Activated effector memory CD4-positive, alpha-beta T cell treated with Interleukin-2 at 50 U/mL for 16 hours (primary cell): ENCODE data around the gene TUBA4B.
"Not testable (repeated sequence)": the region's sequence is repeated elsewhere in the genome, so short reads cannot be mapped to it uniquely, and the experiment has no call there.

Experiments used
- DNase-seq: peaks from one replicate; pipeline ENCODE4 v3.0.0-alpha.2; 2020

TUBA4B gene

DNA sequence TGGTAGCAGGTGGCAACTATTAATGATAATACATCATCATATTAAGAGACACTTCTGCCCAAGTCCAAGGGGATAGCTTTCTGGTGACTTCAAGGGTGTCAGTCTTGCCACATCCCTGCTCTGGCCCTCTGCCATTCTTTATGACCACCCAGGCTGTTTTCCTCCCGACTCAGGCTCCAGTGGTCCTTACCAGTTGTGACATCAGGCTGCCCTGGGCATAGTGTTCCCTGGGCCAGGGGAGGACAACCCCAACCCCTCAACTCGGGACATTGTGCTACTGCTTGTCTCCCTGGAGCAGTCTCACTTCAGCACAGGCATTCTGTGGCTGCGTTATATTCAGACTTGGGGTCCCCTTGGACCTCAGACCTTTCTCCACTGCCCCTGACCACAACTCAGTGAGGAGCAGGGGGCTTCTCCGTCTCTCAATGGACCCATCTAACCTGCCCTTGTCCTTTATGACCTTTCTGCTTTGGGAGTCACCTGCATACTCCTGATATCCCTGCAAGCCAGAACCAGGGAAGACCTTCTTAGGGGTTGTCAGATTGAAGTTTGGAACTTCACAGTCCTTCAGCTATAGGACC is 39.0 kb downstream of the TUBA4B start:
- no peak for DNase-seq

DNA sequence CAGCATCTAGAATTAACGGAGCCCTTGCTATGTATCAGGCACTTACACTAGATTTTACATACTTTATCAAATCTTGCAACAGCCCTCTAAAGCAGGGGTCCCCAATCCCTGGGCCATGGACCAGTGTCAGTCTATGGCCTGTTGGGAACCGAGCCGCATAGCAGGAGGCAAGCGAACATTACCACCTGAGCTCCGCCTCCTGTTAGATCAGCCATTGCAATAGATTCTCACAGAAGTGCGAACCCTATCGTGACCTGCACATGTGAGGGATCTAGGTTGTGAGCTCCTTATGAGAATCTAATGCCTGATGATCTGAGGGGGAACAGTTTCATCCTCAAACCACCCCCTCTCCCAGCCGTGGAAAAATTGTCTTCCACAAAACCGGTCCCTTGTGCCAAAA is 39.6 kb downstream of the TUBA4B start:
- DNase-seq: no peak

DNA sequence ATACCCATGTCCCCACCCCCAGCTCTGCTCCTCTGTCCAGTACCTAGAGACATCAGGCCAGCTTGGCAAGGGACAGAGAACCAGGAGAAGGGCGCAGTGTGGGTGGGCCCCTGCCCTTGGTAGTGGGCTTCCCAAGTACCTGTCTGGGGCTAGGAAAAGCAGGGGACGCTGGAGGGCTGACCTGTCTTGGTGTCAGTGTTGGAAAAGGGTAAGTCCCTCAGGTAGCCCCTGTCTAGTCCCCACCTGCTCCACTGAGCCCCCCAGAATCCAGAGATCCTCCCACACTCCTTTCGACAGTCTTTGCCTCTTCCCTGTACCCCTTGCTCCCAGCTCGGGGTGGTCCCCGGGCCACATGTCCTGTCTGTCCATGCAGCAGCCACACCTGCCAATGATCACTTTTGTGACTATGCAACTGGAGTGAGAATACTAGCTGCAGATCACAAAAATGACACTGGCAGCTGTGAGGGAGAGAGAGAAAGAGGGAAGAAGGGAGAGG is 40.7 kb downstream of the TUBA4B start:
- DNase-seq: no peak

DNA sequence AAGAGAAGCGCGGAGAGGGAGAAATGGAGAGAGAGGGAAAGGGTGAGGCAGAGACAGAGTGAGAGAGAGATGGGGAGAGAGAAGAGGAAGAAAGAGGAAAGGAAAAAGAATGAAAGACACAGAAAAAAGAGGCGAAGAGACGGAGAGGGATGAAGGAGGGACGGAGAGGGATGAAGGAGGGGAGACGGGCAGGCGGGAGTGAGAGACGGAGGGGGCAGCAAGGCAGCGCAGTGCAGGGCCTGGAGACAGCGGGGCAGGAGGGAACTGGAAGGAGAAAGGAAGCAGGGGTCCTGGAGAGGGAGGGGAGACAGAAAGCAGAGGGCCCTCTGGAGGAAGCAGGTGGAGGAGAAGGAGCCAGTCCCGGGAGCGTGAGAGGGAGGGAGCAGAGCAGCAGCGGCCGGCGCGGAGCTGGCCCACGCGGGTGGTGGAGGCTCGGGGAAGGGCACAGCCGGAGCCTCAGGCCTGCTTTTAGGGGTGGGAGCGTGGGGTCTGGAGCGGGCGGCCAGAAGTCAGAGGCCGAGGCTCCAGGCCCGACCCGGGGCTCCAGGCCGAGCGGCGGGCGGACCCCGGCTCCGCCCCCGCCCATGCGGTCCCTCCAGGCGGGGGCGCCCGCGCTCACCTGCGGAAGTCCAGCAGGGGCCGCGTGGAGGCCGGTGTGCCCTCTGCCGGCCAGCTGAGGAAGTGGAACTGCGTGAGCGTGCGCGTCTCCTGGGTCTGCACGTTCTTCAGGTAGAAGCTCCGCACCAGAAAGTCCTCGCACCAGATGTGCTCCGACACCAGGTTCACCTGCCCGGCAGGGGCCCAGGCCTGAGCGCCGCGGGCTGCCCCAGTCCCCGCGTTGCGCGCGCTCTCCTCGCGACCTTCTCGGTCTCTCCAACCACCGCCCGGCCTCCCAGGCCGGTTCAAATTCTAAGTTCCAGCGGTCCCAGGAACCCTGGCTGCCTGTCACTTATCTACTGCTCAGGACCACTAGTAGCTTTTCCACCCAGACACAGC is 41.6 kb downstream of the TUBA4B start:
- peak; percentile 86 for DNase-seq

DNA sequence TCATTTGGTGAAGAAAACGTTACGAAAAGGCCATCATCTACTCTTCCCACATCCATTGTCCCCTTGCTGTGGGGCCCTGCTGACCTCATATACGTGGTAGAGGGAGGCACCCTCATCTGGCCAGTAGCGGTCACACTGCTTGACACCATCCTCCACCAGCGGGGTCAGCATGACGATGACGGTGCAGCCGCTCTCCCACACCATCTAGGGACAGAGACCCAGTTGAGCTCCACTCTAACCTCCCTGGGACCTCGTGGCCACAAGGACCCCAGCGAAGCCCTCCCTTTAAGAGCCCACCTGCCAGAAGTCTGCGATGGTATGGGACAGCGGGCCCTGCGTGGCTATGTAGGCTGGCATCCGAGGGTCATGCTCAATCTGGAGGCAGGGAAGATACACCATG is 43.1 kb downstream of the TUBA4B start:
- no peak for DNase-seq

DNA sequence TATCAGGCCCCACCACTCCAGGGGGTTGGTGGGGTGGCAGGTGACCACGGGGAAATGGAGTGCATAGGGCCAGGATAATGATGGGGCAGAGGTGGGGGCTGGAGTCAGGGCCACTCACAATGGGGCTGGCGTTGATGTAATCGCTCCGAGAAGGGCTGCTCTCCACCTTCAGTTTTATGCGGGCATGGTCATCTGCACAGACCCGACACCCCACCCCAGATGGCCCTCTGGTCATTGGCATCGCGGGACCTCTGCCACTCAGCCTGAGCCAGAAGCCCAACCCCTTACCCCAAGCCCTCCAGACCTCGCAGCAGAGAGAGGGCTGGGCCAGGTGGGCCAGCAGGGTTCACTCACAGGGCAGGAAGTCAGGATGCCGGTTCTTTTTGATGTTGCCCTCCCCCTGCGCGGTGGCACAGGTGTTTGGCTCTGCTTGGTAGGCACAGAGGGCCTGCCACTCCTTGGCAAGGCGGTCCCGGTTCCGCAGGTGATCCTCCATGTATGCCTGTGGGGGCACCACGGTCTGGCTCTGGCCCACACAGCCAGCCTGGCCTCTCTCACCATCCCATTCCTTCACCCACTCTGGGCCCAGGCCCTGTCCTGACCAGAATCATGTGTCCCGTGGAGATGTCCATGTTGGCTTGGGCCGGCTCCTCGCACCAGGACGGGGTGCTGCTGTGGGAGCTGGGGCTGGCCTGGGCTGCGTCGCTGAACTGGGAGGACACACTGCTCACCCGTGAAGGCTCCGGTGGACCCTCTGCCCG is 43.8 kb downstream of the TUBA4B start:
- no peak for DNase-seq

DNA sequence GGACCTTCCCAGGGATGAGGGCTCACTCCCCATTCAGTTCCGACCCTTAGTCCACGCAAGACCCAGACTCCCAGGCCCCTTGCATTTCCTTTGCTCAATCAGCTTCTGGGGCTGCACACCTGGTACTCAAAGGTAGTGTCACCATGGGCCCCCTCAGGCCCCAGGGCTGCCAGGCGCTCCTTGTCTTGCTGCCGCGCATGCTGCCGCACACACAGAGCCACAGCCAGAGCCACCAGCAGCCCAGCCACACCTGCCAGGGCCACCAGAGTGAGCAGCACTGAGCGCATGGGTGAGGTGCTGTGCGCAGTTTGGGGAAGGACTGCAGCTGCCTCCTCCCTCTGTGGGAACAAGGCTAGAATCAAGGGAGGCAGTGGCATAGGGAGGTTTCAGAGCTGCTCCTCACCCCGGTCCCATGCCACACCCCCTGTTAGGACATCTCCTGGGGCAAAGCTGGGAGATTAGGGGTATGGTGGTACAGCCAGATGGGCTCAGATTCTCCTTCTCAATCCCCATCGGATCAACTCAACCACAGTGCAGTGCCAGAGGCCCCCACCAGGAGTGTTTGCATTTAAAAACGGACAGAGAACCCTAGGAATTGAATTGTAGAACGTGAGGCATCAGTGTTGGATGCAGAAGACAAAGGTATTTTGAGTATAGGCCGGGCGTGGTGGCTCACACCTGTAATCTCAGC is 44.9 kb downstream of the TUBA4B start:
- DNase-seq: no peak

DNA sequence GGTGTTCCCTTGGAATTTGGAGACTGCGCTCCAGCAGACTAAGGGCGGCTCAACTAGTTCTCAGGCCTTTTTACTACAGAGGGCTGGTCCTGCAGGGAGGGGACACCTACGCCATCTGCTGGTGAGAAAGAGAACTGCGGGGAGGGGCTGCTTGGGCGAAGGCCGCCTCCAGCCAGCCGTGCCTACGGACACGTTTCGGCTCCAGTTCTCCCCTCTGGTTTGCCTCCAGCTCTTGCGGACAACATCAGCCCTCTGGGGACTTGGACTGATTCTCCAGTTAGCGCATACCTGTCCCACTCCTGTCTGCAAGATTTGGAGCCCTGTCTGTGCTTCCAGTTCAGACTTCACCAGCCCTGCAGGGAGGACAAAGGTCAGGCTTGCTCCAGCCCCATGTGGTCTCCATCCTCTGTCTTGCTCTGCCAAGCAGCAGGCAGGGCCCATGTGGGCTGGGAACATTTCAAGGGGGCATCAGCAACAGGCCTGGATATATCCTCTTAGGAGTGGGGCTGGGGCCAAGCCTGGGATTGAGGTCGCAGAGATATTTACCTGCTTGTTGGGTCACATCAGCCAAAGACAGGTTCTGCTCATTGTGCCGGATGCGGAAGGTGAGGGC is 45.8 kb downstream of the TUBA4B start:
- peak; percentile 80 for DNase-seq

DNA sequence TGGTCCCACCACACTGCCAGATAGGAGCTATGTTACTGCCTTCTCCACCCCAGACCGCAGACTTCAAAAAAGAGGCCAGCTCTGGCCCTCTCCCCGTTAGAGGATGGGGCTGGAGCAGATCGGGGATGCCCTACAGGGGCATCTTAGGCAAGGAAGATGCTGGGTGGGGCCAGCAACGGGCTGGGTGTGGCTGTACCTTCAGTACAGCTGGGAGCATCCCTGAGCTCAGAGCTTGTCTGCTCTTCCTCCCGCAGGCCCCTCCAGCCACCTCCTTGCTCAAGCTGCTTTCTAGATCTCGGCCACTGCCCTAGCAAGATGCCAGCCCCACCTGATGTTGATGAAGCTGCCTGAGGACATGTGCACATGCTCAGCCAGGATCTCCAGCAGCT is 46.3 kb downstream of the TUBA4B start:
- DNase-seq: no peak

DNA sequence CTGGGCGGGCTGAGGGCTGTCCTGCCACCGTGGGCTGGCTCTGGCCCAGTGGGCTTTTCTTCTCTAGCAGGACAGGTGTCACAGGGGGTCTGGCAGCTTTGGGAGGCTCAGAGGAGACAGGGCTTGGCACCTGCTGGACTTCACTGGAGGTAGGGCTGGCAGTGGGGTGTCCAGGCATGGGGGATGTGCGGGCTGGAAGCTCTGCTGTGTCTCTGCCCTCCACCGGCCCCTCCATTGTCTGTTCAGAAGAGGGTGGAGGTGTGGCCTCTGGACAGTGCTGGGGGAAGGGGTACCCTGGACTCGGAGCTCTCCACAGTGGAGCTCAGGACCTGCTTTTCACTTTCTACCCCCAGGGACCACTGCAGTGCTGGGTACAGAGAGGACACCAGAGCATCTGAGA is 47.0 kb downstream of the TUBA4B start:
- no peak for DNase-seq

DNA sequence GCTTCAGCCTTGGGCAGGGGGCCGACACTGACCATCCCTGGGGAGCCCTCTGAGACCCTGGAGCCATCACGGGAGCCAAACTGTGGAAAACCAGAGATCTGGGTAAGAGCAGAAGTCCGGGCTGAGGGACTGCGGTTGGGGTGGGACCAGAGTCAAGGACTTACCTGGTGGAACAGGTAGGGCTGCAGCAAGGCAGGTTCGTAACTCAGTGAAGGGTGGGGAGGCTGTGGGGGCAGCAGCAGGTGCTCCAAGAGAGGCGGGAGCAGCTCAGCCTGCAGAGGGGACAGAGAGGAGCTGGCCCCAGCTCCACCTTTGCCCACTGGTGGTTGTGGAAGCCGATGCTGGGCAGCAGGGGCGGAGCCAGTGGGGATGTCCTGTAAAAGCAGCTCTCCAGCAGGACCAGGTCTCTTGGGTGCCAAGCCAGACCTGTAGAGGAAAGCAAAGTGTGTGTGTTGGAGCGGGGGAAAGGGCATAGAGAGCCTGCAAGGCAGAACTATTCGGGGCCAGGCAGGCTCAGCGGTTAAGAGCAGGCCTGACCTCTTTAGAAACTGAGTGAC is 49.4 kb downstream of the TUBA4B start:
- no peak for DNase-seq

DNA sequence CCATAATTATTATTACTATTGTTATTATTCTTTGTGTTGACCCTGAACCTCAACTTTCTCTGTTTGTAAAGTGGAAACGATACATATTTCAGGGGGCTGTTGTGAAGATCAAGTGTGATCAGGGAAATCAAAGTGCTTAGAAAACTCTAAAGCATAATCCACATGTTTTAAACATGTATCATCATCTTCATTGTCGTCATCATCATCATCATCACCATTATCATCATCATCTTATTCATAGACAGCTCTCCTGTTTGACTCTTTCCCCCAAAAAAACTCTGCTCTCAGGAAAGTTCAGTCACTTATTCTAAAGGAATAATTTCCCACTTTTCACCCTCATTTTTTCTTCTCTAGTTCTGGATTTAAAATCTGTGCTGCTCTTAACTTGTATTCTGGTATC is 51.2 kb downstream of the TUBA4B start:
- DNase-seq: no peak

DNA sequence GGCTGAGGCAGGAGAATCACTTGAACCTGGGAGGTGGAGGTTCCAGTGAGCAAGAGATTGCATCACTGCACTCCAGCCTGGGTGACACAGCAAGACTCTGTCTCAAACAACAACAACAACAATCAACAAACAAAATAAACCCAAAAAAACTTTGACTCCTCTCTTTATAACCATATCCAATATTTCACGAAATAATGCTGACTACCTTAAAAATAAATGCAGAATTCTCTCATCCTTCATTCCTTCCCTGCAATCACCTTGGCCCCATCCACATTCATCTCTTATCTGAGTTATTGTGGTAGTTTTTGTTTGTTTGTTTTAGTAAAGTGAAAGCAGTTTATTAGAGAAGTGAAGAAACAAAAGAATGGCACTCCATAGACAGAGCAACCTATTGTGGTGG is 53.0 kb downstream of the TUBA4B start:
- no peak for DNase-seq

DNA sequence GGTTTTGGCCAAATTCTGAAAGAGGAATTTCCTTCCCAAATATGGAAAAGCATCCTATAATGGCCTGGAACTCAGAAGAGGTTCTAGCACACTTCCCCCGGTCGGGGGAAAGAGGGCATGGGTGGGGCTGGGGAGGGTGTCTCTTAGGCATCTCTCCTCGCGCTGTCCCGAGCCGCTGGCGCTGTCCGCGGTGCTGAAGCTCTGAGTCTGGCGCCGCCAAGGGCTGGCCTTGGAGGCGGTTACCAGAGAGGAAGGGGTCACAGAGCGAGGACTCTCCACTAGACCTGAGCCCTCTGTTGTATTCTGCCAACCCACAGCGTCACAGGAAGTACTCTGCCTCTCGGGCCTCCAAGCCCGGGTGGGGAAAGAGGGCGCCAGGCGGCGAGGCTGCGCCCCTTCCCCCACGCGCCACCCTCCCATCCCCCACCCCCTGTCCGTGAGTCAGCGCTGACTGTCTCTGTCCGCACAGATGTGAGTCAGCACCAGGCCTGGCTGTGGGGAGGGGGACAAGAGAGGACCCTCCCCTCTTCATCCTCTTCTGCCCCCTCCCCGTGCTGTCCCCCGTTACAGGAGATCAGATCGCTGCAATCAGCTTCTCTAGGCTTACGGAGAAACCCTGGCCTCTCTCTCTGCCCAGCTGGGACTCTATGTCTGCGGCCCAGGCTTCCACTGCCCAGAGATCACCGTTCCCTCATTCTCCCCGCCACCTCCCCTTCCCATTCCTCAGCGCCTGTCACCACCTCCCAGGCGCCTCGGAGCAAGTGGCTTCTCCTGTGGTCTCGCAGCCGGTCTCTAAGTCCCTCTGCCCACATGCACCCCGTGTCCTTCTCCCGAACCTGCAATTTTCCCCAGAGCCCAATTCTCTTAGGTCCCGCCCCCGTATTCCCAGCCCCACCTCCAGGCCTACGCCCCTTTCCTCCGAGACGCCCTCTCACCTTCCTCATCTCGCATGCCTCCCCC is 55.4 kb downstream of the TUBA4B start:
- peak; percentile 46 for DNase-seq

DNA sequence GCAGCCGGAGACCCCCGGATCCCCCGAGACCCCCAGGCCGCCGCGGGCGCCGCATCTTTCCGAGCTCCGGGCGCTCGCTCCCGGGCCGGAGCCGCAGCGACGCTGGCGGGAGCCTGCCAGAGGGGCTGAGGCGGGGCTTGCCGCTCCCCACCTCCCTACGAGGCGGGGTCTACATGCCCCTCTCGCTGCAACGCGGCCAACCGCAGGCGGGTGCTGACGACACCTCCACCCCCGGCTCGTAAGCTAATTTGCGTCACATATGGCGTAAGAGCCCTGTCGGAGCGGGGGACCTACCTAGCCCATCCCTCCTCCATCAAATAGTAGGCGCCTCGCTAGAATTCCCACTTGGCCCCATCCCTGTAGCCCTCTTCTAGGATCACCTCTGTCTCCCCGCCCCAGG is 56.2 kb downstream of the TUBA4B start, which contains the start of gene PTPRN:
TSS of gene PTPRN (minus strand) at position 124 of the 400 bp plus-strand sequence. CDS start at position 55, 69 bp downstream.
- no peak for DNase-seq

DNA sequence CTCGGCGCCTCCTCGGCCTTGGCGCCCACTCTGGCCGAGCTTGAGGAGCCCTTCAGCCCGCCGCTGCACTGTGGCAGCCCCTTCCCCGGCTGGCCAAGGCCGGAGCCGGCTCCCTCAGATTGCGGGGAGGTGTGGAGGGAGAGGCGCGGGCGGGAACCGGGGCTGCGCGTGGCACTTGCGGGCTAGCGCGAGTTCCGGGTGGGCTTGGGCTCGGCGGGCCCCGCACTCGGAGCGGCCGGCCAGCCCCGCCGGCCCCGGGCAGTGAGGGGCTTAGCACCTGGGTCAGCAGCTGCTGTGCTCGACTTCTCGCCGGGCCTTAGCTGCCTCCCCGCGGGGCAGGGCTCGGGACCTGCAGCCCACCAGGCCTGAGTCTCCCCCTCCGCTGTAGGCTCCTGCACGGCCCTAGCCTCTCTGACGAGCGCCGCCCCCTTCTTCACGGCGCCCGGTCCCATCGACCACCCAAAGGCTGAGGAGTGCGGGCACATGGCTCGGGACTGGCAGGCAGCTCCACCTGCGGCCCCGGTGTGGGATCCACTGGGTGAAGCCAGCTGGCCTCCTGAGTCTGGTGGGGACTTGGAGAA is 59.7 kb downstream of the TUBA4B start:
- not testable (repeated sequence) for DNase-seq

DNA sequence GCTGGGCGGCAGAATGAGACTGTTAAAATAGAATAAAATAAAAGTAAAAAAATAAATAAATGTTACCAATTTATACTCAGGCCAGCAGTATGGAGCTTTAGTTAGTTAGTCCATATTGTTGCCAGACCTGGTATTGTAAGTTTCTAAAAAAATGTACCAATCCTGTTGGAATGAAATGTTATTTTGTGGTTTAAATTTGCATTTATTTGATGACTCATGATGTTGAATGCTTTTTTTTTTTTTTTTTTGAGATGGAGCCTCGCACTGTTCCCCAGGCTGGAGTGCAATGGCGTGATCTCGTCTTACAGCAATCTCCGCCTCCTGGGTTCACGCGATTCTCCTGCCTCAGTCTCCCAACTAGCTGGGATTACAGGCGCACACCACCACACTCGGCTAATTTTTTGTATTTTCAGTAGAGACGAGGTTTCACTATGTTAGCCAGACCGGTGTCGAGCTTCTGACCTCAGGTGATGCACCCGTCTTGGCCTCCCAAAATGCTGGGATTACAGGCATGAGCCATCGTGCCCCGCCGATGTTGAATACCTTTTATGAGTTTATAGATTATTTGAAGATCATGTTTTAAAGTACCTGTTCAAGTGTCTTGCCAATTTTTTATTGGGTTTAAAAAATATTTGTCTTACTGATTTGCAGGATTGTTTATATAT is 61.9 kb downstream of the TUBA4B start:
- no peak for DNase-seq
